HG03460 (cell line): ENCODE data around the gene ZNF366.
A peak's percentile ranks its signal among the peaks of the same experiment; 100 is the strongest.

Experiments used
- ATAC-seq: cut with Tn5 transposase; IDR thresholded peaks from one replicate; pipeline ENCODE4 v1.9.1; 2021; ENCODE audit not compliant: unreplicated experiment

Gene ZNF366

DNA sequence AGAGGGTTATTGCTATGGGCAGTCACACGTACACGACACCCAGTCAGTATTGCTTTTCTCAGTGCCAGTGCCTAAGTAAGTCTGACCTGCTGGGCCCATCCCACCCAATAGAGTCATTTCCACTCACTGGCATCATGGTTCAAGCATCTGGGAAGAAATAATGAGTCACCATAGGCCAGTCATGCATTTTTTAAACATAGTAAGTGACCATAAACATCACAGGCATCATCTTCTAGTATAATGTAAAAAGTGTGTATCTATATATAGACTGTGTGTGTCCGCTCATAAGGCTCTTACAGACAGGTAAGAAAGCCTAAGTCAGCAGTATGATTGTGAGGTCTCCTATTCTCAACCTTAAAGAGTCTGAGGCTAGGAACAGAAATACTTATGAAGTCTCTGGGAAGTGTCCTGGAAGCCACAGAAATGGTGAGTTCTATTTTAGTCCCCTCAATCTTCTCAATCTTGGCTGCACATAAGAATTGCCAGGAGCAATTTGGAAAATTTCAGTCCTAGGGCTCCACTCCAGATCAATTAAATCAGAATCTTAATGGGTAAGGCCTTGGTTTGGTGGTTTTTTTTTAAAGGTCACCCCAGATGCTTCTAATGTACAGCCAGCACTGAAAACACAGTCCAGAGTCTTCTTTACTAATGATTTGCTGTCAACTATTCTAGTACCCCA is 65.2 kb downstream of the ZNF366 start:
- no peak for ATAC-seq

DNA sequence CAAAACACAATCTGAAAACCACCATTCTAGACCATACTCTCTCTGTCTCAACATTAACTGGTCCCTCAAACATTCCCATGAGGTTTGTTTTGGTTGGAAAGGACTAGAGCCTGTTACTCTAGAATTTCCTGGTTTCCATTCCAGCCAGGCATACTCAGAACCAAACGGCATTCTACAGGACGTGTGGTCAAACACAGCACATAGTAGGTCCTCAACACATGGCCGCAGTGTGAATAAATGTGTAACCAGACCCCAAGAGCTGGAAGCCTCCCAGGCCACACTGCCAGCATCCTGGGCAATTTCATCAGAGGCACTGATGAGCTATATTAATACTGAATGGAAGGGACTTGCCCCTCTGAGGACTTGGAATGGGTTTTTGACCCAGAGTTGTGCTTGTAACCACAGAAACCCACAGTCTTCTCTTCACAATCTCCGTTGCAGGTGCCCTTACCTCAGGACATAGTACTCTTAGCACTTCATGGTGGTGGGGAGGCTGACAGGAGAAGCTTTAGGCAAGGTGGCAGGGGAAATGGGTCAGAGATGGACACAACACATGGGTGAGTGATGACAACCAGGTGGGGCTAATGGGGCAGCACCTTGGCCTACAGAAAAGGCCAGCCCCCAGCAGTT is 66.0 kb downstream of the ZNF366 start:
- no peak for ATAC-seq

DNA sequence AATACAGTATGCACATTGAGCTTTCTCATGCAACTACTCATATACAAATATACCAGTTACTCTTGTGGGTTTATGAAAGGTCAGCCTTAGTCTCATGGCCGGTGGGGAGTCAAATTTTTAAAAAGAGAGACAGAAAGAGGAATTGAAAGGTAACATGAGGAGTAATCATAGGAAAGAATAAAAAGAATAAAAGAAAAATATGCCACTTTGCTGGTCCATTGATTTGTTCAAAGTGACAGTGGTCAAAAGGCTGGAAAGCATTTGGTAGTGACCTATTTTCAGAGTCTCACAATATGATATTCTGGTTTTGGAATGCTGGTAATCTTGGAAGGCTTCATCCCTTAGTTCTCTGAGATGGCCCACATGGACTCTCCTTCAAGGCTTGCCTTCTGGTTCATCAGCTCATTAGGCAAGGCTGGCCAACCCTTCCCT is 67.0 kb downstream of the ZNF366 start:
- peak; percentile 45 for ATAC-seq

DNA sequence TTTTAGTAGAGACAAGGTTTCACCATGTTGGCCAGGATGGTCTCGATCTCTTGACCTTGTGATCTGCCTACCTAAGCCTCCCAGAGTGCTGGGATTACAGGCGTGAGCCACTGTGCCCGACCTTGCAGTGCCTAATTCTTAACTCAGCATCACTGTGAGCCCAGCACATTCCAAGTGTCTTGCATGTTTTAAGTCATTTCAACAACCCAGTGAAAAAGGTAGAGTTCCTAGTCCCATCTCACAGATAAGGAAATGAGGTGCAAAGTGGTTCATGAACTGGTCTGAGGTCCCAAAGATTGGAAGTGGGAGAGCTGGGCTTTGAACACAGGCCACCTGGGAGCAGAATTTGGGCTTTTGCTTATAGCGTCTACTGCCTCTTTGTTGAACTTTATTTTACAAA is 68.0 kb downstream of the ZNF366 start:
- no peak for ATAC-seq

DNA sequence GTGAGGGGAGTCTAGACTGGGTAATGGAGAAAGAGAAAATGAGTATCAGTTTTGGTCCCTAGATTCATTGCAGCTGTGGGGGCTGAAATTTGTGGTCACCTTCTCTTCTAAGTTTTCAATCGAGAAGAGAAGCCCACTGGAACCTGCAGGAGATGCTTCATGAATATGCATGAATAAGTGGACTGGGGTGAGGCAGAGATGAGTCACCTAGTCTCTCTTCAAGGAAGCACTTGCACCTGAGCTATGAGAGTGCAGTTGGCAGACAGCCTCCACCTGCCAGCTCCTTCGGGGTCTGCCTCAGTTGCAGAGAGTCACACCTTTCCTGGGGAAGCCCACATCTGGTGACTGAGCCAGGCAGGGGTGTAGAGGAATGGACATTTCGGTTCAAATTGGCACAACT is 69.1 kb downstream of the ZNF366 start:
- no peak for ATAC-seq

DNA sequence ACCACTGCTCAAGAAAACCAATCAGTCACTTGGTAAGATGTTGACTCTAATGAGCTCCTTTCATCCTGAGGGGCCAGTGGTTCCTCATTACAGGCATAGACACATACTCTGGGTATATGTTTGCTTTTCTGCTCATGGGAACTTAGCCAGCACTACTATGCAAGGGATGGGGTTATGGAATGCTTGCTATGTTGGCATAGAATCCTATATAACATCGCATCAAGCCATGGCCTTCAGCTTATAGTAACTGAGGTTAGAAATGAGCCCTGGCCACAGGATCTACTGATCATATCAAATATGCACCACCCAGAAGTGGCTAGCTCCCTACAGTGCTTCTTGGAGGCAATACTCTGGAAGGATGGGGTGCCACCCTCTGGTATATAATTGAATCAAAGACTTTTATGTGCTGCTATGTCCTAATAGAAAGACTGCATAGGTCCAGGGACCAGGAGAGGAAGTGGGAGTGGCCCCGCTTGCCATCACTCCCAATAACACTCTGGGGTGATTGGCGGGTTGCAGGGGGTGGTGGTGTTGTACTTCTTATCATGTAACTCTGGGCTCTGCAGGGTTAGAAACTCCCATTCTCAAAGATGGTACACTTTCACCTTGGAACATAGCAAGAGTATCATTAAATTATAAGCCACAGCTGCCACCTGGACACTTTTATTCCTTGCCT is 70.3 kb downstream of the ZNF366 start:
- no peak for ATAC-seq

DNA sequence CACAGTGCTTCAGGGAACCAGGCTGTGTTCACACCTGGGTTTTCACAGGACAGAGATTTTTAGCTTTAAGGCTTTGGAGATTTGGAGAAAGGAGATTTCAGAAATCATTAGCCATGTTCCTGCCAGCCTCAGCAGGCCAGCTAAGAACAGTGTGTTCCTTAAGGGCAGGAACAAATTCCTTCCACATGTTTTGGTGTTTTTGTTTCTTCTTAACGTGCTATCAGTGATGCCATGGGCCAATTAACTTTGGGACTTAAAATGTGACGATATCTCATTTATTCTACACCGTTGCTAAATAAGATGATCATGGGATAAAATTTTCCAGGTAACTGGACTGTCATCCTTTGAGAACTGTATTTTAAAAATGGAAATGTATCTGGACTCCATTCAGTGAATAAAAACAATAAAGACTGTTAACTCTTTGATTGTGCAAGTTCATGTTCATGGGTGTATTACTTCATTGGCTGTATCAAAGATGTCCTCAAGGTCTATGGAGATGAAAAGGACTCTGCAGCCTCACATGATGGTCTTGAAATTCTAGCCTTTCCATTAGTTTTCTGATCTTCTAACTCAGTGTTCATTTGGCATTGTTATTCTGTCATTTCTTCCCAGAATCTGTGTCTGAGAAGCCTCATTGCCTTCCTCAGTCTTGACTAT is 72.3 kb downstream of the ZNF366 start:
- ATAC-seq = no peak

DNA sequence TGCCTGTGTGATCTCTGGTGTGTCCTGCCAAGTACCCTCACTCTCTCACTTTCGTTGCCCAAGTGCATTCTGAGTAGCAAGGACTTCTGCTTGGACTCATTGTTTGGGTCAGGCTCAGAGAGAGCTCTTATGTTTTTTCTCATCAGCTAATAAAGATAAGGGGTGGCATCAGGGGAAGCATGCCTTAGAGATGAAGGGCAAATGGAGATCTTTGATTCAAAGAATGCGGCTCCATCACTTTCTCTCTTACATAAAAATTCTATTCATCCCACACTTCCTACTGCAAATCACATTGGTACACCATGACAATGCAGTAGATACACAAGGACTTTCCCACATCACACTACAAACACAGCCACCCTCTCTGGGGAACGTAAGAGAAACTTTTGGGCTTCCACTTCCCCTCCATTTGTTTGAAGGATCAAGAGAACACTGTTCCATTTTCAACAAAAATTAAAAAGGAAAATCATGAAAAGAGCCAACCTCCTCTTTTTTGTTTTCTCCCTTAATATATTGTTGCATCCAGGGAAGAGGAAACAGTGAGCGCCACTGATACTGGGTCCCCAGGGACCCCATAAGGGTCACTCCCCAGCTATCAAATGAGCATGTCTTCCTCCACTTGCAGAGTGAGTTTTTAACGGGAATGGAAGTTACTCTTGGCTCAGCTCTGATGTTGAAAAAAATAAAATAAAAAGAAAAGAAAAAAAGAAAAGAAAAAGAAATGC is 73.0 kb downstream of the ZNF366 start:
- ATAC-seq = no peak

DNA sequence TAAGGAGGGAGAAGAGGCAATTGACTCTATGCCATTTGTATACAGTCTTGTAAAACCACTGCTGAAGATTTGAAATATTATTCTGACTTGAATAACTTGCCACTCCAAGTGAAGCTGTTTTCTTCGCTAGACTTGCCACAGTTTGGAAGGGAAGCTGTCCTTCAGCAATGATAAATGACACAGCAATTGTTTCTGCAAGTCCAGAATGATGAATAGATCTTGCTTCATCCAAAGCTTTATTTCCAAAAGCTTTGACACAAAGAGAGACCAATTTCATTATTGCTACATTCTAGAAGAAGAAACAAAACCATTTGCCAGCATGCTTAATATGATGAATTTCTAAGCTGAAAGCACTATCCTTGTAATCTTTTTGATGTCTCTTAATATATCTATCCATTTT is 73.7 kb downstream of the ZNF366 start:
- ATAC-seq = no peak

DNA sequence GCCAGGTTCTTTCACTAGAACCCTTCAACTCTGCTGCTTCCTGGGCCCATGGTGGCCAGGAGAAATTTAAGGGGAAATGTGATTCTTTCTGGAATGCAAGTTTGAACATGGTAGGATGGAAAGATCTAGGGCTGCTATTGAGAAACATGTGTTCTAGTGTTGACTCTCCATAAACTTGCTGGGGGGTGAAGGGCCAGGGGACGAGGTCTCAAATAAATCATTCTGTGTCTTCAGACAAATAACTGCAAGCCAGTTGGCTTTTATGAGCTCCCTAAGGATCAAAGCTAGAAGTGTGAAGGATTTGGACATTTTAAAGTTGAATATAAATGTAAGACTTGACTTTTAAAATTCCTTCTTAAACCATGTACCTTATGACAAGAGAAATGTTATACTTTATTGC is 78.5 kb downstream of the ZNF366 start:
- ATAC-seq = no peak

DNA sequence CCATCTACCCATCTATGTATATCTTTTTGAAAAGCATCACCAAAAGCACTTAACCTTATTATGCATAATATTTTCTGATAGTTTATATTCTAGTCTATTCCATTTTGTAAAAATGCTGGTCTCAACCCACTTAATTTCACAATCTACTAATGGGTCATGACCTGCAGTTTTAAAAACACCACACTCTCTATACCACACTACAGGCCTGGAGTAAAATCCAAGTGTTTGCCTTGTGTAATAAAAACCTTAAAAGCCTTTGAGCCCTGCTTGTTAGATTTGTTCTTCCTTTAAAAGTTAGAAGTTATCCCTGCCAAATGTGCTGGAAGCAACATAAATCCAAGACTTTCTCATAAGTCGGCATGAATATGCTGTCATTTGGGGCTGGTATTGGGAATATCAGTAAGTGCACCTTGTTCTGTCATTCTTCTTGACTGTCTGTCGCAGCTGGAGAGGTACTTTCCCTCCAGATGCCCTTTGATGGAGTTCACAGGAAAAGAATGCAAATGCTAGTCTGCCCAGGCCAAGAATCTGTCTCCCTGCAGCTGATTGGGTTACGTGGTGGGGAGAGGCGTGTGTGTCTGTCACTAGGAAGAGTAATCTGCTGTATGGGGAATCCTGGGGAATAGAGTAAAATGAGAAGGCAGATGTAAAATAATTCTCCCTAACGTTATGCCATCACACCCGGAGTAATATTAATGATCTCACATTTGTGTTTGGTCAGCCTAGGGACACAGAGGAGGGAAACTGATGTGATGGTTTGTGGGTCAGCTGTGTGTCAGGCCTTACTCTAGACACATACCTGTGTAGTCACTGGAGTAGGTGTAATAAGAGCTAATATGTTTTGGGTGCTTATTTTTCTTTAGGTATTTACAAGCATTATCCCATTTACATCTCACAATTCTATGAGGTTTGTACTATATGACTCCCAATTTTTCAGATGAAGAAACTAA is 79.4 kb downstream of the ZNF366 start:
- no peak for ATAC-seq

DNA sequence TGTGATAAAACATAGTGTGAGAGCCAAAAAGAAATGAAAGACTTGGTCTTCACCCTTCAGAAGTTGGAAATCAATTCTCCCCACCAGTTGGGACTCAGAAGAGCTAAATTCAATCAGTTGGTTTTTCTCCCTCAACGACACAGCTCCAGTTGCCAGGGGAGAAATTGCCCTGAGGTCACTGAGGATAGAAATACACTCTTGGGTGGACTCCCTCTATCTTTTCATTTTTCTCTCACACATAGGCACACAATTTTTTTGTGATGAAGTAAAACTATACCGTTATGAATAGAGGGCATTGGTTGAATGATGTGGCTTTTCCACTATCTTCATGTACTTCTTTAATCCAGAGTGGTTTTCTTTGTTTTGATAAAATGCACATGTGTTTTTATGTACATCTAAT is 80.2 kb downstream of the ZNF366 start:
- no peak for ATAC-seq

DNA sequence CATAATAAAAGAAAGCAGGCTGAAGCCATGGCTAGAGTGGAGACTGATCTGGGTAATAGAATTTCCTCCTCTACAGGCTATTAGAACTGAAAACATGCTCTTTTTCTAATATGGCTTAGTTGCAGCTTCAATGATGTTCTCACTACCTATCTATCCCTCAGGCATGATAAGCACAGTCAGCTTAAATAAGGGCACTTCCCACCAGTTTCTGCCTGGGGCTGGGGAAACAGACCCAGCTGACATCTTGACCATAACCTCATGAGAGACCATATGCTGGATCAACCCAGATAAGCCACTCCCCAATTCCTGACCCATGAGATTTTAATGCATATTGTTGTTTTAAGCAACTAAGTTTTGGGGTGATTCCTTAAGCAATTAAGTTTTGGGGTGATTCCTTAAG is 81.2 kb downstream of the ZNF366 start:
- no peak for ATAC-seq

DNA sequence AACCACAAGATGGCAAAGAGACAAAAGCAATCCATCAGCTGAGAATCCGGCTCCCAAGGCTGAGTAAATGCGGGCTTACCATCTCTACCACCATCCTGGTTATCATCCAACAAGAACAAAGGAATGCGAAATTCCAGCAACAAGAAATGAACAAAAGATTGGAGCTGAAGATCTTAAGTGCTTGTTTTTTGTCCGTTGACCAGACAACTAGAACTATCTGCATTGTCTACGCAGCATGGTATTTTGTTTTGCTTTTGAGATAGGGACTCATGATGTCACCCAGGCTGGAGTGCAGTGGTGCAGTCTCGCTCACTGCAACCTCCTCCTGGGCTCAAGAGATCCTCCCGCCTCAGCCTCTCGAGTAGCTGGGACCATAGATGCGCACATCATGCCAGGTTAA is 88.9 kb downstream of the ZNF366 start:
- ATAC-seq = no peak

DNA sequence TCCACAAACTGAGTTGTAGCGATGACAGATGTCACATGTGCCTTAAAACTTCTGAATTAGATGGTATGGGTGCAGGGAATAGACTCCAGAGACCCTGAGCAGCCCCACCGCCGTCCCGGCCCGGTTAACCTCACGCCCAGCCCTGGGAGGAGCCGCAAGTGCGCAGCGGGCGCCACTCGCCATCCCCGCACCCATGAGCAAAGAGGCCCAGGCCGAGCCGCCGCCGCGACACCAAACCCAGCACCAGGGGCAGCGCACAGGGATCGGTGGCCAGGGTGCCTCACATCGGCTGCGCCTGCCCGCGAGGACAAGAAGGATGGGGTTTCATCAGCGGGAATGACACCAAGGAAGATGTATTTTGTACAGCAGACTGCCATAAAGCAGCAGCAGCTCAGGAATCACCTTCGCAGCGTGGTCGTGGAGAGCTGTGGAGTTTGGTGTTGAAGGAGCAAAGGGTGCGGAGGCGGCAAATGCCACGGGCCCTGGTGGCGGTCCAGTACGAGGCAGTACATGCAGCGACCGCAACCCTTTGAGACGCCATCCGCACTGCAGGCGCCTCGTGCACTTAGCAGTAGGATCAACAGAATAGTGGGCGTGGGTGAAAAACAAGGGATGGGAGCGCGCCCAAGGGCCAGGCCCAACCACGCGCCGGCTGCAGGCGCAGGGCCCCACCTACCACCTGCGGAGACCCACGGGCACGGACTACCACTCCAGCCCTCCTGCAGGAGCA is 89.7 kb downstream of the ZNF366 start:
- no peak for ATAC-seq

DNA sequence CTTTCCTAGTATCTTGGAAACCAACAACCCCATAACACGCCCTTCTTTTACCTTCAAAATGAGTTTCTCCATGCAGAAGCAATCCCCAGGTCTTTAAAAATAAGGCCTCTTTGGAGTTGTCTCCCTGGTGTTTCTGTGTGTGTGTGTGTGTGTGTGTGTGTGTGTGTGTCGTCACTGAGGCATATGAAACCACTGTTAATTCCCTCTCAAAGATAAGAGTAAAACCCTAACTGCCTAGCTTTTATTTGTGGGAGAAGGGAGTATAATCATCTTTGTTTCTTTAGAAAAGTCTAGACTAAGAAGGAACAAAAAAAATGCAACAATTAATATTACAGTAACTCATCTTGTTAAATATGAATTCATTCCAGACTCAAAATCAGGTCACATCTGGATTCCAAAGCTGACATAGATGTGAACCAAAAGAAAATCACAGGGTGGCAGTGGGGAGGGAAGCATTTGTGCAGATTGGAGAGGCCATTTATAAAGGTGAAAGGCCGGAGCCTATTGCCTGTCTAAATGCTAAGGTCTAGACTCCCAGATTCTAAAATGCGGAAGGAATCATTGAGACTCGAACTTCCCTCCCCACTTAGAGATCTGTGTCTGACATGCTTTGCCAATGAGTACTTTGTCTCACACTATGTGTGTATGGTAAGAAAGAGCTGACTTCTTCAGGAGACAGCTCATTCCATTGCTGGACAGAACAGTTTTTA is 91.4 kb downstream of the ZNF366 start:
- ATAC-seq = no peak

DNA sequence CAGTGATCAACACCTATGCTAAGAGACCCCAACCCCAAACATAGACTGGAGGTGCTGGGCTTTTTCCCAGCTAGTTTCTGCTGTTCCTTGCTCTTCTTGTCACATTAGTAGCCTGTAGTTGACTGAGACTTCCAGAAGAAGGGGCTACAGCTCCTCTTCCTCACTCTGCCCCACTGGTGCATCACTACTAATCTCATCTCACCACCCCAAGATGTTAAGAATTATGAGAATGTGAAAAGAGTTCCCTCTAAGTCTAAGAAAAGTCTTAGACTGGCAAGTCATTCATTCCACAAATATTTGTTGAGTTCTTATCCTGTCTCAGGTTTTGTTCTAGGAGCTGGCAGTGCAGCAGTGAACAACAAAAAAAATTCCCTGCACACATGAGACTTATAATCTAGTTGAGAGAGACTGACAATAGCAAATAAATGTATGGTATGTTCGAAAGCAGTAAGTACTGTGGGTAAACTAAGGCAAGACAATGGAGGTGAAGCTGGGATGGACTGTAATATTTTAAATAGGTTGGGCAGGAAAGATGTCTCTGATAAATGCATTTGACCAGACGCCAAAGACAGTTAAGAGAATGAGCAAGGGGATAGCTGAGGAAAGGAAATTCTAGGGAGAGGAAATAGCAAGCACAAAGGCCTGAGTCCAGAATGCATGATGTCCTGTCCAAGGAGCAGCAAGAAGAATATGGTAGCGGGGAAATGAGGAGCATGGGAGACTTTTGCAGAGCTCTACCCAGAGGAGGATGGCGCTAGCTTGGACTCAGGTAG is 94.7 kb downstream of the ZNF366 start:
- ATAC-seq = no peak

DNA sequence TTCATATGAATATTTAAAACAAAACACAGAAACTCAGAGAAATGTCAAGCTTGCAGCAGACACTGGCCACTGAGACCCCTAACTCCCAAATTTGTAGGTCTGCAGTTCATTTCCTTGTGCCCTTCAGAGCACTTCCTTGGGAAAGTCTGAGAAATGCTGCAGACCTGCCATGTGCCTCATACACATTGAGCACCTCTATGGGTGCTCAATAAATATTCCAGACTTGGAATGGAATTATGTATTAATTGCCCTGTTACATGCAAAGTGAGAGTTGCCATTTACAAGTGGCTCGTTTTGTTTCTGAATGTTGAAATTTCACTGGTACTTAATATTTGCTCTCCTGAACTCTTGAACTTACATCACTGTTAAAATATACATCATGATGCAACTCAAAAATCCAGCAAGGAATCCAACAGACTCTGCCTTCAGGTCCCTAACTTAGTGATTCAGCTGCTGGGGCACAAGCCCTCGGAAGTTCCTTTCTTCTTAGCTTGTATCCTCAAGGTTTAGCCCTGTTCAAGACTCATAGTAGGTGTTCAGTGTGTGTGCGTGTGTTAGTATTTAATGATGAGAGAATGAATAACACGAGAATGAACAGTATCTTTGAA is 96.4 kb downstream of the ZNF366 start:
- ATAC-seq = no peak
